Measurements from ENCODE around the gene PDCL3.

GRCh38 chr2:100548771-100549170 is 14.0 kb upstream of the PDCL3 start:
- TF ChIP-seq GATA2 (IDR thresholded peaks at IDR 0.05; ENCODE audit: low read depth, low read length) = no peak
- TF ChIP-seq GATA3 (IDR thresholded peaks at IDR 0.05; ENCODE audit: low read depth, low read length) = no peak

All from SH-SY5Y (cell line).